ENCODE data around the gene HSPE1.
"Not testable (repeated sequence)": the region's sequence is repeated elsewhere in the genome, so short reads cannot be mapped to it uniquely, and the experiment has no call there.

HSPE1 gene

DNA sequence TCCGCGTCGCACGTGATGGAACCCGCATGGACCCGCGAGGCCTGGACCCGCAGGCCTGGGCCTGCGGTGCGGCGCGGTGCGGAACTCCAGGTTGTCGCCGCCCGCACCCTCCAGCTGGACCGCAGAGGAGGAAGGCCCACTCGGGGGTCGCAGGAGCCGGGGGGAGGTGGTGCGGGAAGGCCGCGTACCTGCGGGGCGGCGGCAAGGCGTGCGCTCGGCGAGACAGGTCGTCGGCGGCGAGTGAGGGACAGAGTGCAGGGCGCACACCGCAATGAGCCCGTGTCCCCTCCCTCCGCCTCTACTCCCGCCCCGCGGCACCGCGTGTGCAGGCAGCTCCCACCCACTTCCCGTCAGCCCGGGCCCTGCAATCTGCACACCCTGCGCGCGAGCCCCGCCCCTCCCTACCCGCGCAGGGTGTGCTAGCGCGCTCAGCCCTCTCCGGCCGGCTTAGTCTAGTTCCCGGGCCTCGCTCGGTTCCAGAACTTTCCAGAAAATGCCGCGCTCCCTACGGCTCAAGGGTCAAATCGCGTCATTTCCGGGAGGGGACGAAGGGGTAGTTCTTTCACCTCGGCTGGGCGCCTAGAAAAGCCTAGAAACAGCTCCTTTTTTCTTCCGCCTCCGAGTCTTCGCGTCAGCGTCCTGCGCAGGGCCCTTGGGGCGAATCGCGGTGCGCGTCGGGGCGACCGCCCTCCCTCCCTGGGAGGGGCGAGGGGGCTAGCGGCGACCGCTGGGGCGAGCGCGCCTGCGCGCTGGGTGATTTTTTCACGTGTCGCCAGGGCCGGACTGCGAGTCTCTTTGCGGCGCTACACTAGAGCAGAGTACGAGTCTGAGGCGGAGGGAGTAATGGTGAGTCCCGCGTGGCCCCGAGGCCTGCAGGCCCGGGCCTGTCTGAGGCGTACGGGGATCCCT lies at the start of gene HSPE1, which contains the start of gene HSPD1:
Gene HSPE1, plus strand, starts transcription at position 786 of the 909 bp plus-strand sequence. Its CDS starts 58 bp downstream, at position 844.
Gene HSPD1, minus strand, starts transcription at position 247 of the 909 bp plus-strand sequence. CDS start 992 bp downstream, outside the sequence.
- DNase-seq, result peak; percentile 99

DNA sequence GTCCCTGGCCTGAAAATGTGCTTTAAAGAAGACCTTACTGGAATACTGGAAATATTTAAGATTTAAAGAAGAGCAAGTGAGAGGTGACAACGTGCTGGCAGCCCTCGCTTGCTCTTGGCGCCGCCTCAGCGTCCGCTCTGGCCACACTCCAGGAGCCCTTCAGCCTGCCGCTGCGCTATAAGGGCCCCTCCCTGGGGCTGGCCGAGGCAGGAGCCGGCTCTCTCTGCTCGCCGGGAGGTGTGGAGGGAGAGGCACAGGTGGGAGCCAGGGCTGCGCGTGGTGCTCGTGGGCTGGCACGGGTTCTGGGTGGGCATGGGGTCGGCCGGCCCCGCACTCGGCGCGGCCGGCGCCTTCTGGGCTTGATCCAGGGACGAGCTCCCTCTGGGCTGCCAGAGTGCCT lies 49.7 kb upstream of the HSPE1 start:
- DNase-seq, result no peak

DNA sequence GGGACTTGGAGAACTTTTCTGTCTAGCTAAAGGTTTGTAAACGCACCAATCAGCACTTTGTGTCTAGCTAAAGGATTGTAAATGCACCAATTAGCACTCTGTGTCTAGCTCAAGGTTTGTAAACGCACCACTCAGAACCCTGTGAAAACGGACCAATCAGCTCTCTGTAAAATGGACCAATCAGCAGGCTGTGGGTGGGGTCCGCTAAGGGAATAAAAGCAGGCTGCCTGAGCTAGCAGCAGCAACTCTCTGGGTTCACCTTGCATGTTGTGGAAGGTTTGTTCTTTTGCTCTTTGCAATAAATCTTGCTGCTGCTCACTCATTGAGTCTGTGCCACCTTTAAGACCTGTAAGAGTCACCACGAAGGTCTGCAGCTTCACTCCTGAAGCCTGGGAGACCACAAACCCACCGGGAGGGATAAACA lies 49.2 kb upstream of the HSPE1 start:
- DNase-seq, result not testable (repeated sequence)

DNA sequence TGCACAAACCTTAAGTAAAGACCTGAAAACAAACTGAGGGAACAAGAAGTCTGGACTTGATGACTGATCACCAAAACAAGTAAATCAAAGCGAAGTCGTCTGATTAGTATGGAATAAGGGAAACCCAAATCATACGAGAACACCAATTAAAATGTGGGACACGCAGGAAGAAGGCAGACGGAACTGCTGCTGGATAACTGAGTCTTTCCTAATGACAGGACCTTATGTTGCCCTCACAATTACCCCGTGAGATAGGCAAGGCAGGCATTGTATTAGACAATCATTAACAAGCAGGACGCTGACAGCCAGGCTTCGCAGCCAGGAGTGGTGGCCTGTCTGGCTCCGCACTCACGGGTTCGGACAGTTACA lies 47.4 kb upstream of the HSPE1 start:
- DNase-seq, result no peak

DNA sequence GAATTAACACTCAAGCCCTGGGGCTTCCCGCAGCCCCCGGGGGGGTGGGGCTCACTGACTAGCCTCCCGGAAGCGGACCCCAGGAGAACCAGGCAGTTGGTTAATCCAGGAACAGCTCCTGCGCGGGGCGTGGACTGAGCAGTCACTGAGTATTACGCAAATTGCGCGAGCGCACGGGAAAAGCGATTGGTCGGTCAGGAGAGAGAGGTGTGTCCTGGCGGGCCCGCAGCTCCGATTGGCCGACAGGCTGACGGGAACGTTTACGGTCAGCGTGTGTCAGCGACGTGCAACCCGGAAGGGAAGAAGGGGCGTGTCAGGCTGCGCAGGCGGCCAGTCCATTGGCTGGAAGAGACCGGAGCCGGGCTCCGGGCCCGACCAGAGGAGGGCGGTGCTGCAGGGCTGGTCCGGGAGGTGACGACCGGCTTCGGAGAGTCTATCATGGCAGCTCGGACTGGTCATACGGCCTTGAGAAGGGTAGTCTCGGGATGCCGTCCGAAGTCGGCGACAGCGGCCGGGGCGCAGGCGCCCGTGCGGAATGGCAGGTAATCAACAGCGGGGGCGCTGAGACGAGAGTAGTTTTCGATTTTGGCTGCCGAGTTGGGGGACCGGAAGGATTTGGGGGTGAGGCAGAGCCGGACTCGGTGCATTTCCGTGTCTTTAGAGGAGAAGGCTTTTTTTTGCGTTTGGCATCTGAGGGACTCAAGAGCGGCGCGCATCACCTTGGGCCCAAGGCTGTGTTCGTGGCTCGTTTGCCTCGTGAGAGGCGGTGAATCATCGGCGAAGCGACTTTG lies 46.9 kb upstream of the HSPE1 start, which contains the start of gene COQ10B:
Gene COQ10B, plus strand, starts transcription at position 430 of the 791 bp plus-strand sequence. Its CDS starts 9 bp downstream, at position 439.
- peak; percentile 100 for DNase-seq

DNA sequence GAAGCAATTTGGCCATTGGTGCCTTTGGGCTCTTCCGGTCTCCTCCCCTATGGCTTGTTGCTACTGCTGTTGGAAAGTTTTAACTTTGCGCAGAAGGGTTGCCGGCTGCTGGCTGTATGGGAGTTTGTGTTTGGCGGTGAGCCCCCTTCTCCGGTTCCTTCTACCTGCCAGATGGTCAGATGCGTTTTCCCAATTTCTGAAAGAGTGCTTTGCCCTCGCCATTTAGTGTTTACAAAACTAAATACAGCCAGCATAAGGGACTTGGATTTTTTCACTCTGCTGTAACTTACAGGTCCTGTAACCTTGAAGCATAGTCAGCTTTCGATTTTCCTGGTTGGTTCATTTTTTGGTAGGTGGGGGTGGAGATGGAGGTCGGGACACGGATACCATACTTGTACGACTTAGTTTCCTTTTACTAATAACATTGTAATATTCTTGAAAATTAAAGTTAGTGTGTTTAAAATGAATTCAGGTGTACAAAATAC lies 46.2 kb upstream of the HSPE1 start:
- no peak for DNase-seq

DNA sequence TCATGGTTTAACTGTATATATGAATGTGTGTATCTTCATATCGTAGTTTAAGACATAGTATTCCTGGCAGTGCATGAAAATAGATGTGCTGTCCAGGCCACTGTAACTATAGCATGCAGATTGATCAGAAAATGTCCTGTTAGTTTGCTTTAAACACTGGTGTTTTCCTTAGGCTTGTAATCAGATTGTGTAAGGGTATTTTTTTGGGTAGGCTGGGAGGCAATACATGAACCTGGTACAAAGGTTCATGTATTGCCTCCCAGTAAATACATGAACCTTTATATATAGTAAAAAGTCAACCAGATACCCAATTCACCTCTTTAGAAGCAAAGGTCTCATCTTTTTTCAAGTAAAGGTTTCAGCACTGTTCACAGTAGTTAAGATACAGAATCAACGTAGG lies 45.3 kb upstream of the HSPE1 start:
- no peak for DNase-seq

DNA sequence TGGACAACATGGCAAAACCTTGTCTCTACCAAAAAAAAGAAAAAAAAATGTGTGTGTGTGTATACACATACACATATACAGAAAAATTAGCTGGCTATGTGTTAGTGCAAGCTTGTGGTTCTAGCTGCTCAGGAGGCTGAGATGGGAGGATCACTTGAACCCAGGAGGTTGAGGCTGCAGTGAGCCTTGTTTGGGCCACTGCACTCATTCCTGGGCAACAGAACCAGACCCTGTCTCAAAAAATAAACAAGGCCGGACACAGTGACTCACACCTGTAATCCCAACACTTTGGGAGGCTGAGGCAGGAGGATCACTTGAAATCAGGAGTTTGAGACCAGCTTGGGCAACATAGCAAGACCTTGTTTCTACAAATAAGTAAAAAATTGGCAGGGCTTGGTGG lies 44.8 kb upstream of the HSPE1 start:
- no peak for DNase-seq

DNA sequence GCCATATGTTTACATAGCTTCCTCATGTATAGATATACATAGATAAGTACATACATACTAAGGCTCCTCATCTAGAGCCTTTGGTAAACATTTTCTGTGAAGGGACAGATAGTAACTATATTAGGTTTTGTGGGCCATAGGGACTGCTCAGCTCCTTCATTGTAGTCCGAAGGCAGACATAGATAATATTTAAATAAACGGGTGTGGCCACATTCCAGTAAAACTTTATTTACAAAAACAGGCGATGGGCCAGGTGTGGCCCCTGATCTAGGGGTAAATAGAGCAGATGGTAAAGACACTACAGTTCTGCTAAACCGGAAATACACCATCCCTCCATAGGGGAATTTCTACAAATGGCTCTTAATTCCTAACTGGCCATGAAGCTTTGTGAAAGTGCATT lies 39.5 kb upstream of the HSPE1 start:
- no peak for DNase-seq

DNA sequence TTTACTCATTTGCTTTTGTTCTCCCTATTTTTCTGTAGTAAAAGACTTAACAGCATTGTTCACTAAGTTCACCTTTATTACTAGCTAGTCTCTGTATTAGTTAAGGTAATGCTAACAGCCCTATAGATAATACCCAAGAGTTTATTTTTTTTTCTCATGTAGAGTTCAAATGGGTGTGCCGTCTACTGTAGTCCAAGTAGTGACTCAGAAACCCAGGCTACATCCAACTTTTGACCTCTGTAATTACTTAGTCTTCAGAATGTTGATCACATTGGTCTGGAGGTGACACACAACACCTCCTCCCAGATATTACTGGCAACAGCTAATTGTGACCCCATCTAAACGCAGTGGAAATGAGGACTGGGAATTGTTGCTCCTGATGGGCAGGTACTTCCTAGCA lies 39.1 kb upstream of the HSPE1 start:
- DNase-seq, result no peak

DNA sequence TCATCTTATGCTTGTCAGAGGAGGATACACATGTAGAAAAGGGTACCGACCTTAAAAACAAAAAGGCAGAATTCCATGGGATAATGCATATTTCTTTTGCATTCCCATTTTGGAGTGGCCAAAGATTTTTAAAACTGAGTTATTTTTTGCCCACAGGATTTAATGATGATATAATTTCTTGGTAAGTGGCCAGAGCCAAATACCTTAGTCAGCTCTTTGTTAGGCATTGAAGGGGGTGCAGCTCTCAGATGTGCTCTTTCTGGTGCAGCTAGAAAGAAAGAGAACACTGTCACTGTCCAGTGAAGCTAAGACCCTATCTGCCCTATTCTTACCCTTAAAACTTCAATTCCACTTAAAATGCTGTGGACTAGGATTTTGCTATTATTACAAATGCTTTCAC lies 36.0 kb upstream of the HSPE1 start:
- no peak for DNase-seq

DNA sequence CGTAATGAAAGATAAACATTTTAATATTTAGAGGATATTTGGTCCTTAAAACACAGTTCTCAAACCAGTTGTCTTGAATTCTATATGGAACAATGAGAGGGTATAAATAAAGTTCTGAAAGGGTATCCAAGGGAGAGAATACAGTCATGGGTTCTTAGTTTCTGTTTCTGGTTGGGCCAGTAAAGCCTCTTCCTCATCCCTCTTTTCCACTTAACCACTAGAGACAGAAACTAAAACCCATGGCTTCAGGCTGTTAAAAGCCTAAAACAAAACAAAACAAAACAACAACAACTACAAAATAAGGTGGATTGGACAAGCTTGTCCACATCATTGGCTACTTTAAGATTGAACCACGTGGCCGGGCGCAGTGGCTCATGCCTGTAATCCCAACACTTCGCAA lies 28.0 kb upstream of the HSPE1 start:
- no peak for DNase-seq

DNA sequence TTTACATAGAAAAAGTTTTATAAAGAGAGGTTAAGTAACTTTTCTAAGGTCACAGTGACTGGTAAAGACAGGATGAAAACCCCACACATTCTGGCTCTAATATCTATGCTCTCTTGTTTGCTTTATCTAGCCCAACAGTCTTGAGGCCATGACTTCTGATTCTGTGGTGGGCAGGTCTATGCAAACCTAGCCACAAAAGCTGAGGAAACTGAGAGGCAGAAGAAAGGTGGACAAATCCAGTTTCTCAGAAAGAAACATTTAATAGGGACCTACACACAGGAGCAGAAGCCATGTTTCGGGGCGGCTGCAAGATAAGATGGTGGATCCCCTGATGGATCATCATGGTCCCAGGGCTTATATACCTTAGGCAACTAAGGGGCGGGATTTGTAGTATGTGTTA lies 22.4 kb upstream of the HSPE1 start:
- DNase-seq, result no peak

DNA sequence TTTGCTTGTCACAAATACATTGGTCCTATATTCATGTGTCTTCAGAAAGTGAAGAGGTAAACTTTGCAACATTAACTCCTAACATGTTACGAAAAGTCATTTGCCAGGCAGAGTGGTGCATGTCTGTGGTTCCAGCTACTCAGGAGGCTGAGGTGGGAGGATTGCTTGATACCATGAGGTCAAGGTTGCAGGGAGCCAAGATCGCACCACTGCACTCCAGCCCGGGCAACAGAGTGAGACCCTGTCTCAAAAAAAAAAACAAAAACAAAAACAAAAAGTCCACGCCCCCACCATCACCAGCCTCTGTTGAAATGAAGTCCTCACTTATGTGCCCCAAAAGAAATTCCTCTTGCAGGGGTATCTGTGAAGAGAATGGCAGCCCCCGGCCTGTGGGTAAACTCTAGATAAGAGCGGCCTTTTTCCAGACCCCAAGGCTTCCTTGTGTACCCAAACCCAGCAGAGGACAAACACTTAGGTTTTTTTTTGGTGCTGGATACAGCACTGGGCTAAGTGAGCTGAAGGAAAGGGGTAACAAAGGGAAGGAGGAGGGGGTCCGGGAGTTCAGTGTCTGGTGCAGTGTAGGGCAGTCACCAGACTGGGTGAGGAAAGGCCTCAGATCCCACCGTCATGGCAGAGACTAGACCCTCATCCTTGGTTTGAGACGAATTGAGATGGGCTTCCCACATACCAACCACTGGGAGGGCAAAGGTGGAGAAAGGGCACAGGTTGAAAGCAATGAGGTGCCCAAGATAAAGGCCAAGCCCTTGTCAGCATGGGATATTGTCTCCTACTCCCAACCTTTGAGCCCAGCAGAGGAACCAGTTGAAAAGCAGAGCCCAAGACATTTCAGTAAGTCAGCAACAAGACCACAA lies 19.8 kb upstream of the HSPE1 start:
- DNase-seq, result no peak

DNA sequence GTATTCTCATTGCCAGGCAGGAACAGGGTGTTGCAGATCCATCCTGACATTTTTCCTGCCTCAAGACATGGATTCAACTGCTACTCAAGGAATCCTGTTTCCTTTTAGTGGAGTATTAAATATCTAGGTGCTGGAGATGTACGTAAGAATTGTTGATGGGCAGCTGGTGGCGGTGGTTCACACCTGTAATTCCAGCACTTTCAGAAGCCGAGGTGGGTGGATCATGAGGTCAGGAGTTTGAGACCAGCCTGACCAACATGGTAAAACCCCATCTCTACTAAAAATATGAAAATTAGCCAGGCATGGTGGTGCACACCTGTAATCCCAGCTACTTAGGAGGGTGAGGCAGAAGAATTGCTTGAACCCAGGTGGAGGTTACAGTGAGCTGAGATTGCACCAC lies 15.9 kb upstream of the HSPE1 start:
- DNase-seq, result not testable (repeated sequence)

DNA sequence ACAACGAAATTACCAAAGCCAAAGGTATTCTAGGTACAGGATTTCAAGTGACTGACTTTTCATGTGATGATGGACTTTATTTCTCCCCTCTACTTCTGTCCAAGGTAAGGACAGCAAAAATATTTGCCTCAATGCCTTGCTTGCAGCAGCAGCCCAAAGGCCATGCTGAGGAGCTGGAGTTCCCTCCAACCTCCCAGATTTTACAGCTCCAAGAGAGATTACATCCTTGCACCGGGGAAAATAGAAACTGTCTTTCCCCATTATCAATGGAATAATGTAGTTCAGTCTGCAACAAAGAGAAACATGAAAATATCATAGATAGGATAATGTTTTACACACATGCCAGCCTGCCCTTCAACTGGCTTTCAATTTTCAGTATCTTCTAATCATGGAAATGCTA lies 14.0 kb upstream of the HSPE1 start:
- DNase-seq, result no peak

DNA sequence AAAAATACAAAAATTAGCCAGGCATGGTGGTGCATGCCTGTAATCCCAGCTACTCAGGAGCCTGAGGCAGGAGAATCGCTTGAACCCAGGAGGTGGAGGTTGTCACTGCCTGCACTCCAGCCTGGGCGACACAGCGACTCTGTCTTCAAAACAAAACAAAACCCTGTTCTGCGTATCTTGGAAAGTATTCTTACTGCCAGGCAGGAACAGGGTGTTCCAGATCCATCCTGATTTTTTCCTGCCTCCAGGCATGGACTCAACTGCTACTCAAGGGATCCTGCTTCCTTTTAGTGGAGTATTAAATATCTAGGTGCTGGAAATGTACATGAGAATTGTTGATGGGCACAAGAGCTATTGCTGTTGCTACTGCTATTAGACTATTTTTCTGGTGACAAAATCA lies 12.8 kb upstream of the HSPE1 start:
- DNase-seq, result no peak

DNA sequence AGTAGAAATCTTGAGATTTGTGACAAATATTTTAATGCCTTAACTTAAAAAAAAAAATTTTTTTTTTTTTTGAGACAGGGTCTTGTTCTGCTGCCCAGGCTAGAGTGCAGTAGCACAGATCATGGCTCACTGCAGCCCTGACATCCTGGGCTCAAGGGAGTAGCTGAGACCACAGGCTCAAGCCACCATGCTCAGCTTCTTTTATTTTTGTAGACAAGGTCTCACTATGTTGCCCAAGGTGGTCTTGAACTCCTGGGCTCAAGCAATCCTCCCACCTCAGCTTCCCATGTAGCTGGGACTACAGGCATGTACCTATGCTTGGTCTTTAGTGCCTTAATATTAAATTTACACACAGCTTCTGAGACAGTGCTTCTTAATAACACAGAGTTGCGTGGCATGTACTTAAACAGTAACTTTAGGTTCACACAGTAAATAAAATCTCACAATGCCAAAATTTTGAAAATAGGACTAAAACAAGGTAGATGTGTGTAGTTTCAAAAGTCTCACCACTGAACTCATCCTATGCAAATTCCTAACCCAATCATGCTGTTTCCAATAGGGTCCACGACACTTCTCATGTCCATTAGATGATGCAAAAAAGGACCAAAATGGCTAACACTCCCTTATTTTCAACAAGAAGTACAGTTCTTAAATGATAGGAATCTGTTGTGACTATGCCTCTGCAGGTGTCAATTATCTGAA lies 4.6 kb upstream of the HSPE1 start:
- DNase-seq, result no peak

DNA sequence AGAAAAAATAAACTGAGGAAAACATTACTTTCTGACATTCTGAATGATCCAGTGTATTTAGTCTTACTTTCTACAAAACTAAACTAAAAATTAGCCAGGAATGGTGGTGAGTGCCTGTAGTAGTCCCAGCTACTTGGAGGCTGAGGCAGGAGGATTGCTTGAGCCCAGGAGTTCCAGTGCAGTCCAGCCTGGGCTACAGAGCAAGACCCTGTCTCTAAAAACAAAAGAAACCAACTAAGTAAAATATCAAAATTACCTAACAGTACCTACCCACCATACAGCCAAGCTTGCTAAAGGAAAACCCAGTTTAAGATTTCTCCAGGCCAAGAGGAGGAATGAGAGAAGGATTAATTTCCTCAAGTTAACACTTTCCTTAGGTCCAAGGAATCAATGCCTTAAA lies 3.5 kb upstream of the HSPE1 start:
- no peak for DNase-seq

DNA sequence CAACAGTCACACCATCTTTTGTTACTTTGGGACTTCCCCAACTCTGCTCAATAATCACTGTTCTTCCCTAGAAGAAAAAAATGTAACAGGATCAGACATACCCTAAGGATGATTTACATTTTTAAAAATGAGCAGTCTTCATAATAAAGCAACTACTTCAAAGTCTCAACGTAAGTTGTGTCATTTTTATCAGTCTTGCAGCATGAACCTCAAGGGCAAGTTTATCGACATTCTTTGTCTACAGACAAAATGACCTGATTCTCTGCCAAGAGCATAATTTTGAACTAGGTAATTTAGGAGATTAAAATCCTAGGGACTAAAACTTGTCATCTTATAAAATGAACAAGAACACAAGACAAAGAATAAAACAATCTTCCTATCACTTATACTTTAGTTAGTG lies 2.9 kb upstream of the HSPE1 start:
- DNase-seq, result no peak

DNA sequence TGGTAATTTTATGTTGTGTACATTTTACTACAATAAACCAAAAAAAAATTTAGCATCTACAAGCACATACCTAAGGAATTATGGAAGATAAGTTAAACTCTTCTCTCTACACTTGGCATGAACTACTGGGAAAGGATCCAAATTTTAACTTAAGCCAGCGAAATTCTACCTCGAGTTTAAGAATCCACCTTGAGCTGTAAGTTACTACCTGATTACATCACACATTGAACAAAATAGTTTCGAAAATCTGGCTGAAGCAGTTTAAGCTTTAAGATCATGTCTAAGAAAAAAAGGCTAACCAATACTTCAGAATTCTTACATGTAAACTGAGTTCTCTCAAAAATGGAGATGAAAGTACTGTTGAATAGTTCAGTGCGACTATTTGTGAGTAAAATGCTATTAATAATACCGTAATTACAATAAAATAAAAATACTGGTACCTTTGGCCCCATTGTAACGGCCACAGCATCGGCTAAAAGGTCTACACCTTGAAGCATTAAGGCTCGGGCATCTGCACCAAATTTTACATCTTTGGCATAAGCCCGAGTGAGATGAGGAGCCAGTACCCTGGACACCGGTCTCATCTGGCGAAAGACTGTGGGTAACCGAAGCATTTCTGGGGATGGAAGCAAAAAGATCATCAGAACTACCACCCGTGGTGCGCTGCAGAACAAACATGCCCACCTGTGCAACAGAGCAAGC lies 1.8 kb upstream of the HSPE1 start:
- DNase-seq, result no peak

Measured in left hindlimb (tissue), 1 donor.